Esophagus mucosa (tissue), 1 donor: Measurements from ENCODE around the gene PCDHA10. TPM values are rescaled to one million over a fixed set of nuclear protein-coding genes. Genes with fewer than 3 reads are reported as not detected.
"Not testable (repeated sequence)": the region's sequence is repeated elsewhere in the genome, so short reads cannot be mapped to it uniquely, and the experiment has no call there.

Source experiments
- ATAC-seq: fragments of 200-7000 bp; cut with Tn5 transposase; one replicate; pipeline ENCODE4 v1.9.1; 2020
- total RNA-seq: library from RNA; stranded (reverse); gene quantifications from one replicate; pipeline ENCODE4 v1.2.4, GENCODE V29; 2023
- donor health status: DM: yes; HTN: yes; CAD: no.

PCDHA10 gene, protein sequence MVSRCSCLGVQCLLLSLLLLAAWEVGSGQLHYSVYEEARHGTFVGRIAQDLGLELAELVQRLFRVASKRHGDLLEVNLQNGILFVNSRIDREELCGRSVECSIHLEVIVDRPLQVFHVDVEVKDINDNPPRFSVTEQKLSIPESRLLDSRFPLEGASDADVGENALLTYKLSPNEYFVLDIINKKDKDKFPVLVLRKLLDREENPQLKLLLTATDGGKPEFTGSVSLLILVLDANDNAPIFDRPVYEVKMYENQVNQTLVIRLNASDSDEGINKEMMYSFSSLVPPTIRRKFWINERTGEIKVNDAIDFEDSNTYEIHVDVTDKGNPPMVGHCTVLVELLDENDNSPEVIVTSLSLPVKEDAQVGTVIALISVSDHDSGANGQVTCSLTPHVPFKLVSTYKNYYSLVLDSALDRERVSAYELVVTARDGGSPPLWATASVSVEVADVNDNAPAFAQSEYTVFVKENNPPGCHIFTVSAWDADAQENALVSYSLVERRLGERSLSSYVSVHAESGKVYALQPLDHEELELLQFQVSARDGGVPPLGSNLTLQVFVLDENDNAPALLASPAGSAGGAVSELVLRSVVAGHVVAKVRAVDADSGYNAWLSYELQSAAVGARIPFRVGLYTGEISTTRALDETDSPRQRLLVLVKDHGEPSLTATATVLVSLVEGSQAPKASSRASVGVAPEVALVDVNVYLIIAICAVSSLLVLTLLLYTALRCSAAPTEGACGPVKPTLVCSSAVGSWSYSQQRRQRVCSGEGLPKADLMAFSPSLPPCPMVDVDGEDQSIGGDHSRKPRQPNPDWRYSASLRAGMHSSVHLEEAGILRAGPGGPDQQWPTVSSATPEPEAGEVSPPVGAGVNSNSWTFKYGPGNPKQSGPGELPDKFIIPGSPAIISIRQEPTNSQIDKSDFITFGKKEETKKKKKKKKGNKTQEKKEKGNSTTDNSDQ
- 0.08 TPM for total RNA-seq

DNA sequence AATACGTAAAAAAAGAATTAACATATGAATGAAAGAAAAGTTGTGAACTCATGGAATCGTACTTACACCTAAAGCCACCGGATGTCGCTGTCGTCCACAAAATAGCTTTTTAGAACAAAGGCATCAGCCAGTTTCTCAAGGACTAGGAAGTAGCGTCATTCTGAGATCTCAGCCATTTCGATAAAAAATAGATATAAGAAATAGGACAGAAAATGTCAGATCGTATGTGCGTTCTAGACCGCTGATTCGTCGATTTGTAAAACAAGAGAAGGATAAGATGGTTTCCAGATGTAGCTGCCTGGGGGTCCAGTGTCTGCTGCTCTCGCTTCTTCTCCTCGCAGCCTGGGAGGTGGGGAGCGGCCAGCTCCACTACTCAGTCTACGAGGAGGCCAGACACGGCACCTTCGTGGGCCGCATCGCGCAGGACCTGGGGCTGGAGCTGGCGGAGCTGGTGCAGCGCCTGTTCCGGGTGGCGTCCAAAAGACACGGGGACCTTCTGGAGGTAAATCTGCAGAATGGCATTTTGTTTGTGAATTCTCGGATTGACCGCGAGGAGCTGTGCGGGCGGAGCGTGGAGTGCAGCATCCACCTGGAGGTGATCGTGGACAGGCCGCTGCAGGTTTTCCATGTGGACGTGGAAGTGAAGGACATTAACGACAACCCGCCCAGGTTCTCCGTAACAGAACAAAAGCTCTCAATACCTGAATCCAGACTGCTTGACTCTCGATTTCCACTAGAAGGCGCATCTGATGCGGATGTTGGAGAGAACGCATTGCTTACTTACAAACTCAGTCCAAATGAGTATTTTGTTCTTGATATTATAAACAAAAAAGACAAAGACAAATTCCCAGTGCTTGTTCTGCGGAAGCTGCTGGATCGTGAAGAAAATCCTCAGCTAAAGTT is at the start of gene PCDHA10:
TSS of gene PCDHA10 (plus strand) at position 126 of the 903 bp plus-strand sequence. CDS start at position 278, 152 bp downstream.
- ATAC-seq = no peak

DNA sequence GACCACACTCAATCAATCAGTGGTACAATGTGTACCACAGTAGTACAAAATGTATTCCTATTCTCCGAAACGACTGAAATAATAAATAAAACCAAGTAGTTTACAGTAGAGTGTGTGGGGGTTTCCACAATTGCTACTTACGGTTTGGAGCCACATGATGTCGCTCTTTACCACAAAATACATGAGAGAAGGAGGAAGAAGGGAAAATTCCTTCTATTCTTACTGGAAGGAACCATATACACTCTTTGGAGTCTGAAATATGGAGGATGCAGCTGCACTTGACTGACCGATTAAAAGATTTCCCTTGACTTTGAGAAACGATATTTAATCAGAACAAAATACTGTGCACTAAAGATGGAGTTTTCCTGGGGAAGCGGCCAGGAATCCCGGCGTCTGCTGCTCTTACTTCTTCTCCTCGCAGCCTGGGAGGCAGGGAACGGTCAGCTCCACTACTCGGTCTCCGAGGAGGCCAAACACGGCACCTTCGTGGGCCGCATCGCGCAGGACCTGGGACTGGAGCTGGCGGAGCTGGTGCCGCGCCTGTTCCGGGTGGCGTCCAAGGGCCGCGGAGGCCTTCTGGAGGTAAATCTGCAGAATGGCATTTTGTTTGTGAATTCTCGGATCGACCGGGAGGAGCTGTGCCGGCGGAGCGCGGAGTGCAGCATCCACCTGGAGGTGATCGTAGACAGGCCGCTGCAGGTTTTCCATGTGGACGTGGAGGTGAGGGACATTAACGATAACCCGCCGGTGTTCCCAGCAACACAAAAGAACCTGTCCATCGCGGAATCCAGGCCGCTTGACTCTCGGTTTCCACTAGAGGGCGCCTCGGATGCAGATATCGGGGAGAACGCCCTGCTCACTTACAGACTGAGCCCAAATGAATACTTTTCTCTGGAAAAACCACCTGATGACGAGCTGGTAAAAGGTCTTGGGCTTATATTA is 48.6 kb upstream of the PCDHA10 start, which contains the start of gene PCDHA4:
TSS of gene PCDHA4 (plus strand) at position 235 of the 942 bp plus-strand sequence.
- ATAC-seq = no peak

DNA sequence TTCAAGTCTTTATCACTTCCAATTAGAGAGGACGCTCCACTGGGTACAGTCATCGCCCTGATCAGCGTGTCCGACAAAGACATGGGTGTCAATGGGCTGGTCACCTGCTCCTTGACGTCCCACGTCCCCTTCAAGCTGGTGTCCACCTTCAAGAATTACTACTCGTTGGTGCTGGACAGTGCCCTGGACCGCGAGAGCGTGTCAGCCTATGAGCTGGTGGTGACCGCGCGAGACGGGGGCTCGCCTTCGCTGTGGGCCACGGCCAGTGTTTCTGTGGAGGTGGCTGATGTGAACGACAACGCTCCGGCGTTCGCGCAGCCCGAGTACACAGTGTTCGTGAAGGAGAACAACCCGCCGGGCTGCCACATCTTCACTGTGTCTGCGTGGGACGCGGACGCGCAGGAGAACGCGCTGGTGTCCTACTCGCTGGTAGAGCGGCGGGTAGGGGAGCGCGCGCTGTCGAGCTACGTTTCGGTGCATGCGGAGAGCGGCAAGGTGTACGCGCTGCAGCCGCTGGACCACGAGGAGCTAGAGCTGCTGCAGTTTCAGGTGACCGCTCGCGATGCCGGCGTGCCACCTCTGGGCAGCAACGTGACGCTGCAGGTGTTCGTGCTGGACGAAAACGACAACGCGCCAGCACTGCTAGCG is 47.3 kb upstream of the PCDHA10 start:
- ATAC-seq = not testable (repeated sequence)

DNA sequence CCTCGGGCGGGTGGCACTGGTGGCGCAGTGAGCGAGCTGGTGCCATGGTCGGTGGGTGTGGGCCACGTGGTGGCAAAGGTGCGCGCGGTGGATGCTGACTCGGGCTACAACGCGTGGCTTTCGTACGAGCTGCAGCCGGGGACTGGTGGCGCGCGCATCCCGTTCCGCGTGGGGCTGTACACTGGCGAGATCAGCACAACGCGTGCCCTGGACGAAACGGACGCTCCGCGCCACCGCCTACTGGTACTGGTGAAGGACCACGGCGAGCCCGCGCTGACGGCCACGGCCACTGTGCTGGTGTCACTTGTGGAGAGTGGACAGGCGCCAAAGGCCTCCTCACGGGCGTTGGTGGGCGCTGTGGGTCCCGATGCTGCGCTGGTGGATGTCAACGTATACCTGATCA is 46.8 kb upstream of the PCDHA10 start:
- no peak for ATAC-seq

DNA sequence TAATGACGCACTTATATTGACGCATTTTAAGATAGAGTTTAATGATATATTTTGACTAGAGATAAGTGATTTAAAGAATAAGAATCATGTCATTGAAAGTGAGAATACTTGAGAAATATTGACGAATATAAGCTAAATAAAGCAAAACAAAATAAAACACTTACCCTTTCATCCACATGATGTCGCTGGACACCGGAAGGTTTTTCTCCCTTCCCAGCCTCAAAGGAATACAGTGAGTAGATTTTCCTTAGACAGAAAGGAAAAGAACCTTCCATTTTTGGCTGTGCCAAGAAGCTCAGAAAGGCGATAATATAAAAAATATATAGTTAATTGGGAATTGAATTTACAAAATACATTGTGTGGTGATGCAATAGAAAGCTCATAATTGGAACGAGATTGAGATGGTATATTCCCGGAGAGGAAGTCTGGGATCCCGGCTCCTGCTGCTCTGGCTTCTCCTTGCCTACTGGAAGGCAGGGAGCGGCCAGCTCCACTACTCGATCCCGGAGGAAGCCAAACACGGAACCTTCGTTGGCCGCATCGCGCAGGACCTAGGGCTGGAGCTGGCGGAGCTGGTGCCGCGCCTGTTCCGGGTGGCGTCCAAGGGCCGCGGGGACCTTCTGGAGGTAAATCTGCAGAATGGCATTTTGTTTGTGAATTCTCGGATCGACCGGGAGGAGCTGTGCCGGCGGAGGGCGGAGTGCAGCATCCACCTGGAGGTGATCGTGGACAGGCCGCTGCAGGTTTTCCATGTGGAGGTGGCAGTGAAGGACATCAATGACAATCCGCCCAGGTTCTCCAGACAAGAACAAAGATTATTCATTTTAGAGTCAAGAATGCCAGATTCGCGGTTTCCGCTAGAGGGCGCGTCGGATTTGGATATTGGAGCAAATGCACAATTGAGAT is 34.1 kb upstream of the PCDHA10 start, which contains the start of gene PCDHA5:
TSS of gene PCDHA5 (plus strand) at position 239 of the 906 bp plus-strand sequence.
- ATAC-seq = no peak

DNA sequence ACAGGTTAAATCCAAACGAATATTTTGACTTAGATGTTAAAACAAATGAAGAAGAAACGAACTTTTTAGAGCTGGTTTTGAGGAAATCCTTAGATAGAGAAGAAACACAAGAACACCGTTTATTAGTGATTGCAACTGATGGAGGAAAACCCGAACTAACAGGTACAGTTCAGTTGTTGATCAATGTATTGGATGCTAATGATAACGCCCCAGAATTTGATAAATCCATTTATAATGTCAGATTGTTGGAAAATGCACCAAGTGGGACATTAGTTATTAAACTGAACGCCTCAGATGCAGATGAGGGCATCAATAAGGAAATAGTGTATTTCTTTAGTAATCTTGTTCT is 33.4 kb upstream of the PCDHA10 start:
- no peak for ATAC-seq

DNA sequence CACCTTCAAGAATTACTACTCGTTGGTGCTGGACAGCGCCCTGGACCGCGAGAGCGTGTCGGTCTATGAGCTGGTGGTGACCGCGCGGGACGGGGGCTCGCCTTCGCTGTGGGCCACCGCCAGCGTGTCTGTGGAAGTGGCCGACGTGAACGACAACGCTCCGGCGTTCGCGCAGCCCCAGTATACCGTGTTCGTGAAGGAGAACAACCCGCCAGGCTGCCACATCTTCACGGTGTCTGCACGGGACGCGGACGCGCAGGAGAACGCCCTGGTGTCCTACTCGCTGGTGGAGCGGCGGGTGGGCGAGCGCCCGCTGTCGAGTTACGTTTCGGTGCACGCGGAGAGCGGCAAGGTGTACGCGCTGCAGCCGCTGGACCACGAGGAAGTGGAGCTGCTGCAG is 32.7 kb upstream of the PCDHA10 start:
- ATAC-seq = not testable (repeated sequence)

DNA sequence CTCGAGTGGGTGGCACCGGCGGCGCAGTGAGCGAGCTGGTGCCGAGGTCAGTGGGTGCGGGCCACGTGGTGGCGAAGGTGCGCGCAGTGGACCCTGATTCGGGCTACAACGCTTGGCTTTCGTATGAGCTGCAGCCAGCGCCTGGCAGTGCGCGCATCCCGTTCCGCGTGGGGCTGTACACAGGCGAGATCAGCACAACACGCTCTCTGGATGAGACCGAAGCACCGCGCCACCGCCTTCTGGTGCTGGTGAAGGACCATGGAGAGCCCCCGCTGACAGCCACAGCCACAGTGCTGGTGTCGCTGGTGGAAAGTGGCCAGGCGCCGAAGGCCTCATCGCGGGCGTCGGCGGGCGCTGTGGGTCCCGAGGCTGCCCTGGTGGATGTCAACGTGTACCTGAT is 32.2 kb upstream of the PCDHA10 start:
- ATAC-seq = no peak

DNA sequence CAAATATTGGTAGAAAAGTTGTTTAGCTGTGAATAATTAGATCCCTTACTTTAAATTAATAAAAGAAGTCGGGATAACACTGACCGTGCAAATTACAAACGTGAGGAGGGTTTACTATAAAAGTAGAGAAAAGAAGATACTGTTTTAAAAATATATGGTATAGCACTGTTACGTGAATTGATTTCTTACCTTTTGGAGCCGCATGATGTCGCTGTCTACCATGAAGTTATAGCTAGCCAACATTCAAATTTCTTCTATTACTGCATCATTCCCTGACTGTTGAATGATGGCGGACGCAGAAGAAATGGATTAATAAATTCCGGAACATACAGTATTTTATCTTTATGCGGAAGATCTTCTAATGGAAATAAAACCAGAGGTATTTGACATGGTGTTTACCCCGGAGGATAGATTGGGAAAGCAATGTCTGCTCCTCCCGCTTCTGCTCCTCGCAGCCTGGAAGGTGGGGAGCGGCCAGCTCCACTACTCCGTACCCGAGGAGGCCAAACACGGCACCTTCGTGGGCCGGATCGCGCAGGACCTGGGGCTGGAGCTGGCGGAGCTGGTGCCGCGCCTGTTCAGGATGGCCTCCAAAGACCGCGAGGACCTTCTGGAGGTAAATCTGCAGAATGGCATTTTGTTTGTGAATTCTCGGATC is 27.9 kb upstream of the PCDHA10 start, which contains the start of gene PCDHA6:
TSS of gene PCDHA6 (plus strand) at position 257 of the 658 bp plus-strand sequence. CDS start at position 389, 132 bp downstream.
- ATAC-seq = no peak

DNA sequence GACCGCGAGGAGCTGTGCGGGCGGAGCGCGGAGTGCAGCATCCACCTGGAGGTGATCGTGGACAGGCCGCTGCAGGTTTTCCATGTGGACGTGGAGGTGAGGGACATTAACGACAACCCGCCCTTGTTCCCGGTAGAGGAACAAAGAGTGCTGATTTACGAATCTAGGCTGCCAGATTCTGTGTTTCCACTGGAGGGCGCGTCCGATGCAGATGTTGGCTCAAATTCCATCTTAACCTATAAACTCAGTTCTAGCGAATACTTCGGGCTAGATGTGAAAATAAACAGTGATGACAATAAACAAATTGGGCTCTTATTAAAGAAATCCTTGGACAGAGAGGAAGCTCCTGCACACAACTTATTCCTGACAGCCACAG is 27.3 kb upstream of the PCDHA10 start:
- no peak for ATAC-seq

DNA sequence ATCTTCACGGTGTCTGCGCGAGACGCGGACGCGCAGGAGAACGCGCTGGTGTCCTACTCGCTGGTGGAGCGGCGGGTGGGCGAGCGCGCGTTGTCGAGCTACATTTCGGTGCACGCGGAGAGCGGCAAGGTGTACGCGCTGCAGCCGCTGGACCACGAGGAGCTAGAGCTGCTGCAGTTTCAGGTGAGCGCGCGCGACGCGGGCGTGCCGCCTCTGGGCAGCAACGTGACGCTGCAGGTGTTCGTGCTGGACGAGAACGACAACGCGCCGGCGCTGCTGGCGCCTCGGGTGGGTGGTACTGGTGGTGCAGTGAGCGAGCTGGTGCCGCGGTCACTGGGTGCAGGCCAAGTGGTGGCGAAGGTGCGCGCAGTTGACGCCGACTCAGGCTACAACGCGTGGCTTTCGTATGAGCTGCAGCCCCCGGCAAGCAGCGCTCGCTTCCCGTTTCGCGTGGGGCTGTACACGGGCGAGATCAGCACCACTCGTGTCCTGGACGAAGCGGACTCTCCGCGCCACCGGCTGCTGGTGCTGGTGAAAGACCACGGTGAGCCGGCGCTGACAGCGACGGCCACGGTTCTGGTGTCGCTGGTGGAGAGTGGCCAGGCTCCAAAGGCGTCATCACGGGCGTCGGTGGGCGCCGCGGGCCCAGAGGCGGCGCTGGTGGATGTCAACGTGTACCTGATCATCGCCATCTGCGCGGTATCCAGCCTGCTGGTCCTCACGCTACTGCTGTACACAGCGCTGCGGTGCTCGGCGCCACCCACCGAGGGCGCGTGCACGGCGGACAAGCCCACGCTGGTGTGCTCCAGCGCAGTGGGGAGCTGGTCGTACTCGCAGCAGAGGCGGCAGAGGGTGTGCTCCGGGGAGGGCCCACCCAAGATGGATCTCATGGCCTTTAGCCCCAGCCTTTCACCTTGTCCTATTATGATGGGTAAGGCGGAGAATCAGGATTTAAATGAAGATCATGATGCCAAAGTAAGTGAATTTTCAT is 25.9 kb upstream of the PCDHA10 start:
- ATAC-seq = not testable (repeated sequence)

DNA sequence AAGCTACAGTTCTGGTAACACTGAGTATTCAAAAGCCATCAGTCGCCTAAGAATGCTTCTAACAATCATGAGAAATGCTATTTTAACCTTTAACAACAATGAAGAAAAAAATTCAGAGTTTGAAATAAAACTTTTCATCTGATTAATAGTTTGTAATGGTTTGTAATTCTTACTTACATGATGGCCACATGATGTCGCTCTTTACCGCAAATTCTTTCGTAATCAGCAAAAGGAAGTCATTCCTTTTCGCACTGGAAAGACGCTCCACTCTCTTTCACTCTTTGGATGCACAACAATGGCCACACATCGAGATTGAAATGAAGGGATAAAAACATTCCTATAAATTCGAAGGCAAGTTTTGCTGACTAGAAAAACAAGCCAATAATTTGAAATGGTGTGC is 21.7 kb upstream of the PCDHA10 start, which contains the start of gene PCDHA7:
TSS of gene PCDHA7 (plus strand) at position 277 of the 400 bp plus-strand sequence. CDS start at position 392, 115 bp downstream.
- ATAC-seq = no peak

DNA sequence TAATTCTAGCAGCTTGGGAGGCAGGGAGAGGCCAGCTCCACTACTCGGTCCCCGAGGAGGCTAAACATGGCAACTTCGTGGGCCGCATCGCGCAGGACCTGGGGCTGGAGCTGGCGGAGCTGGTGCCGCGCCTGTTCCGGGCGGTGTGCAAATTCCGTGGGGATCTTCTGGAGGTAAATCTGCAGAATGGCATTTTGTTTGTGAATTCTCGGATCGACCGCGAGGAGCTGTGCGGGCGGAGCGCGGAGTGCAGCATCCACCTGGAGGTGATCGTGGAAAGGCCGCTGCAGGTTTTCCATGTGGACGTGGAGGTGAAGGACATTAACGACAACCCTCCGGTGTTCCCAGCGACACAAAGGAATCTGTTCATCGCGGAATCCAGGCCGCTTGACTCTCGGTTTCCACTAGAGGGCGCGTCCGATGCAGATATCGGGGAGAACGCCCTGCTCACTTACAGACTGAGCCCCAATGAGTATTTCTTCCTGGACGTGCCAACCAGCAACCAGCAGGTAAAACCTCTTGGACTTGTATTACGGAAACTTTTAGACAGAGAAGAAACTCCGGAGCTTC is 21.2 kb upstream of the PCDHA10 start:
- not testable (repeated sequence) for ATAC-seq

DNA sequence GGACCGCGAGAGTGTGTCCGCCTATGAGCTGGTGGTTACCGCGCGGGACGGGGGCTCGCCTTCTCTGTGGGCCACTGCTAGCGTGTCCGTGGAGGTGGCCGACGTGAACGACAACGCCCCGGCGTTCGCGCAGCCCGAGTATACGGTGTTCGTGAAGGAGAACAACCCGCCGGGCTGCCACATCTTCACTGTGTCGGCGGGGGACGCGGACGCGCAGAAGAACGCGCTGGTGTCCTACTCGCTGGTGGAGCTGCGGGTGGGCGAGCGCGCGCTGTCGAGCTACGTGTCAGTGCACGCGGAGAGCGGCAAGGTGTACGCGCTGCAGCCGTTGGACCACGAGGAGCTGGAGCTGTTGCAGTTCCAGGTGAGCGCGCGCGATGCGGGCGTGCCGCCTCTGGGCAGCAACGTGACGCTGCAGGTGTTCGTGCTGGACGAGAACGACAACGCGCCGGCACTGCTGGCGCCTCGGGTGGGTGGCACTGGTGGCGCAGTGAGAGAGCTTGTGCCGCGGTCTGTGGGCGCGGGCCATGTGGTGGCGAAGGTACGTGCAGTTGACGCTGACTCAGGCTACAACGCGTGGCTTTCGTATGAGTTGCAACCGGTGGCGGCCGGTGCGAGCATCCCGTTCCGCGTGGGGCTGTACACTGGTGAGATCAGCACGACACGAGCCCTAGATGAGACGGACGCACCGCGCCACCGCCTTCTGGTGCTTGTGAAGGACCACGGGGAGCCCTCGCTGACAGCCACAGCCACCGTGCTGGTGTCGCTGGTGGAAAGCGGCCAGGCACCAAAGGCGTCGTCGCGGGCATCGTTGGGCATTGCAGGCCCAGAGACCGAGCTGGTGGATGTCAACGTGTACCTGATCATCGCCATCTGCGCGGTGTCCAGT is 19.8 kb upstream of the PCDHA10 start:
- ATAC-seq = no peak
